ENCODE measurements around the gene ADRB2.

- no peak for TF ChIP-seq CTCF (IDR thresholded peaks at IDR 0.05; ENCODE audit: insufficient read depth, low read length)
- no peak for TF ChIP-seq REST (IDR thresholded peaks at IDR 0.05; ENCODE audit: insufficient replicate concordance, low read depth)
Observed at GRCh38 chr5:148875205-148875875, 48.9 kb downstream of the ADRB2 start.
